ENCODE data around the gene CDKL2. TPM values are rescaled to one million over a fixed set of nuclear protein-coding genes. Genes with fewer than 3 reads are reported as not detected.

The CDKL2 gene
- total and polyA plus RNA-seq, 2 of the 8 experiments (the other 6 are each of a cell fraction or from before 2014, with no cell fraction given), result 1.4 to 2.1 TPM

- no peaks in the 10 kb centered on the region for H3K27me3 ChIP-seq (replicated peaks in 1 of 4; ENCODE audit: control insufficient read depth in 3 of 4, extremely low read depth in 1 of 4, insufficient read depth in 3 of 4, low read length in 3 of 4)
- no peak overlapping the region for H2BK5ac ChIP-seq (ENCODE audit: low read depth, low read length)
- no peak overlapping the region for H2BK12ac ChIP-seq (ENCODE audit: low read depth, low read length)
- DNase-seq (ENCODE audit: low read depth in 1 of 2, low spot score in 2 of 2) (no peak), FAIRE-seq (no peak)
- no peak overlapping the region for H3K14ac ChIP-seq (ENCODE audit: insufficient read length)
- no peak overlapping the region for H3K23ac ChIP-seq (ENCODE audit: insufficient read length)
- H3K36me3 ChIP-seq (ENCODE audit: control insufficient read depth in 2 of 4, insufficient read depth in 4 of 4, low read length in 3 of 4), result peaks cover 4 to 46% (median 20%) of the 10 kb centered on the region in 4 experiments; a peak in 6 of 8 replicates
- H4K91ac ChIP-seq (replicated peaks; ENCODE audit: insufficient read length, low read length), result no peak overlapping the region
- H3K4me2 ChIP-seq (ENCODE audit: insufficient read depth in 1 of 2, low read depth in 2 of 2, low read length in 2 of 2), result no peak overlapping the region
- H3K79me1 ChIP-seq (ENCODE audit: low read depth, low read length), result no peaks in the 10 kb centered on the region
- no peak overlapping the region for H2AFZ ChIP-seq (ENCODE audit: low read length)
- peaks cover 6 to 10% of the 10 kb centered on the region in 2 experiments; a peak in 2 of 4 replicates for H3K9me3 ChIP-seq (ENCODE audit: insufficient read depth in 2 of 2, low read depth in 1 of 2, low read length in 1 of 2)
- no peak overlapping the region for H2BK15ac ChIP-seq (ENCODE audit: low read length)
- H3K79me2 ChIP-seq (ENCODE audit: control insufficient read depth in 1 of 2, insufficient read depth in 2 of 2, low read length in 2 of 2), result peaks cover 0 to 1% of the 10 kb centered on the region in 2 experiments; a peak in 1 of 4 replicates
- H3K4me3 ChIP-seq (ENCODE audit: extremely low read depth in 1 of 4, insufficient read depth in 2 of 4, low read depth in 3 of 4, low read length in 4 of 4), result no peak overlapping the region
- no peak overlapping the region for H2BK120ac ChIP-seq (replicated peaks; ENCODE audit: low read depth, low read length)
- H2BK20ac ChIP-seq (ENCODE audit: low read length), result no peak overlapping the region
- no peak overlapping the region for H3K18ac ChIP-seq (ENCODE audit: extremely low read depth, low read length)
- no peak overlapping the region for H3K27ac ChIP-seq (ENCODE audit: low read depth, low read length)
- no peak overlapping the region for H2AK5ac ChIP-seq (ENCODE audit: low read depth, low read length)
- H4K5ac ChIP-seq (ENCODE audit: insufficient read length, low read depth, low read length), result no peak overlapping the region
- POLR2A ChIA-PET (ENCODE audit: partially characterized antibody), result interaction anchor here (0.8 to 3.2 kb wide), 3 partner anchors 15 to 16 kb away, joined by 4 to 11 read pairs (median 5); partner anchors contain the start of genes RCHY1 and THAP6
- CTCF ChIA-PET (ENCODE audit: partially characterized antibody), result interaction anchor here (0.6 to 1.0 kb wide), 2 partner anchors 25 to 269 kb away, joined by 3 to 5 read pairs; partner anchors contain the start of gene ODAPH
- WGBS, 2 experiments (ENCODE audit: extremely low coverage in 1 of 2, insufficient coverage in 1 of 2, insufficient read length in 1 of 2, insufficient replicate concordance in 2 of 2, low coverage in 1 of 2, low lambda C conversion rate in 2 of 2, missing lambda C conversion rate in 1 of 2), result 92% methylated on average over 2 of the region's 2 CpGs; no CpG with 5 or more reads in 1 of the 2 experiments
- no peak overlapping the region for H4K8ac ChIP-seq (ENCODE audit: extremely low read depth, insufficient read depth, low read length)
- H3K4ac ChIP-seq (replicated peaks; ENCODE audit: insufficient read length, low read depth, low read length), result no peak overlapping the region
- H3K56ac ChIP-seq (replicated peaks; ENCODE audit: insufficient read length, low read depth, low read length), result no peak overlapping the region
- H3K9ac ChIP-seq (replicated peaks in 1 of 4; ENCODE audit: extremely low read depth in 1 of 4, low read depth in 3 of 4, low read length in 3 of 4), result no peak overlapping the region
- H3K4me1 ChIP-seq (replicated peaks in 1 of 4; ENCODE audit: control insufficient read depth in 3 of 4, insufficient read depth in 4 of 4, low read length in 3 of 4), result no peaks in the 10 kb centered on the region
- no peaks in the 10 kb centered on the region for H3K23me2 ChIP-seq (ENCODE audit: low read depth, low read length)
- H4K20me1 ChIP-seq (replicated peaks in 1 of 2; ENCODE audit: control insufficient read depth in 1 of 2, insufficient read depth in 2 of 2, low read length in 2 of 2), result no peaks in the 10 kb centered on the region
- no peak for TF ChIP-seq SIX5 (IDR thresholded peaks at IDR 0.05; ENCODE audit: low read depth, low read length)
- TF ChIP-seq, protein P1, sequence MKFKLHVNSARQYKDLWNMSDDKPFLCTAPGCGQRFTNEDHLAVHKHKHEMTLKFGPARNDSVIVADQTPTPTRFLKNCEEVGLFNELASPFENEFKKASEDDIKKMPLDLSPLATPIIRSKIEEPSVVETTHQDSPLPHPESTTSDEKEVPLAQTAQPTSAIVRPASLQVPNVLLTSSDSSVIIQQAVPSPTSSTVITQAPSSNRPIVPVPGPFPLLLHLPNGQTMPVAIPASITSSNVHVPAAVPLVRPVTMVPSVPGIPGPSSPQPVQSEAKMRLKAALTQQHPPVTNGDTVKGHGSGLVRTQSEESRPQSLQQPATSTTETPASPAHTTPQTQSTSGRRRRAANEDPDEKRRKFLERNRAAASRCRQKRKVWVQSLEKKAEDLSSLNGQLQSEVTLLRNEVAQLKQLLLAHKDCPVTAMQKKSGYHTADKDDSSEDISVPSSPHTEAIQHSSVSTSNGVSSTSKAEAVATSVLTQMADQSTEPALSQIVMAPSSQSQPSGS (IDR thresholded peaks at IDR 0.05; ENCODE audit: low read length), result no peak
- no peak for TF ChIP-seq POU5F1 (IDR thresholded peaks at IDR 0.05; ENCODE audit: low read depth, low read length)
- no peak for TF ChIP-seq ASH2L (IDR thresholded peaks at IDR 0.05; ENCODE audit: low read length)
- TF ChIP-seq CTCF (IDR thresholded peaks at IDR 0.05; ENCODE audit: control extremely low read depth in 1 of 3, insufficient read depth in 1 of 3, low read depth in 1 of 3, low read length in 3 of 3), result no peak
- TF ChIP-seq GTF2F1 (IDR thresholded peaks at IDR 0.05; ENCODE audit: borderline replicate concordance, low read depth, low read length), result no peak
Measured at GRCh38 chr4:75530556-75531322, 99.6 kb downstream of the CDKL2 start.

All from H1 (cell line).